ENCODE results near the gene HES6. TPM values are rescaled to one million over a fixed set of nuclear protein-coding genes. Genes with fewer than 3 reads are reported as not detected.

The HES6 gene
- polyA plus RNA-seq, 1 donor (not counting 4 experiments of a cell fraction or from before 2014, with no cell fraction given) = 0.80 TPM

GRCh38 chr2:238251986-238252385, 12.1 kb upstream of the HES6 start:
- Histone ChIP-seq H3K36me3 (ENCODE audit: control insufficient read depth in 2 of 2, extremely low read depth in 1 of 2, insufficient read depth in 2 of 2, low read length in 2 of 2) (peaks cover 8 to 19% of the 10 kb centered on the region in 2 experiments), H2AFZ (ENCODE audit: control insufficient read depth, low read length) (no peak overlapping the region), H3K9me1 (ENCODE audit: control insufficient read depth, extremely low read depth, insufficient read depth, low read length) (no peaks in the 10 kb centered on the region), H3K27ac (ENCODE audit: control insufficient read depth, insufficient read depth, low read length) (no peak overlapping the region), H4K20me1 (ENCODE audit: control insufficient read depth, extremely low read depth, insufficient read depth, low read length) (no peaks in the 10 kb centered on the region), H3K27me3 (ENCODE audit: control insufficient read depth, extremely low read depth, insufficient read depth, low read length) (no peaks in the 10 kb centered on the region), H3K9ac (ENCODE audit: control insufficient read depth, extremely low read depth, insufficient read depth, low read length) (no peak overlapping the region), H3K4me1 (ENCODE audit: control insufficient read depth, extremely low read depth, insufficient read depth, low read length) (no peaks in the 10 kb centered on the region), H3K9me3 (ENCODE audit: control insufficient read depth, low read depth, low read length) (no peaks in the 10 kb centered on the region), H3K79me2 (ENCODE audit: control insufficient read depth, insufficient read depth, low read length) (no peaks in the 10 kb centered on the region), H3K4me2 (ENCODE audit: control insufficient read depth, extremely low read depth, insufficient read depth, low read depth, low read length) (no peak overlapping the region), H3K4me3 (ENCODE audit: control insufficient read depth in 2 of 3, extremely low read depth in 1 of 3, insufficient read depth in 2 of 3, low read depth in 1 of 3, low read length in 3 of 3) (no peak overlapping the region)
- TF ChIP-seq CTCF (optimal IDR thresholded peaks at IDR 0.05 in 1 of 3, IDR thresholded peaks at IDR 0.05 in 1 of 3, conservative IDR thresholded peaks at IDR 0.05 in 1 of 3; ENCODE audit: extremely low read depth in 1 of 3, insufficient read depth in 2 of 3, low read length in 3 of 3) (no peak), EZH2 (IDR thresholded peaks at IDR 0.05; ENCODE audit: low read length) (no peak)
- dilution Hi-C loops (cut with MboI; ENCODE audit: extremely low pct_ligation_motif_present, low sequenced_read_pairs) = no loop called here
- no peak for DNase-seq (ENCODE audit: low read depth, low spot score)
- no peak for FAIRE-seq

- no peak for DNase-seq (ENCODE audit: low read depth, low spot score)
- FAIRE-seq = no peak
- TF ChIP-seq EZH2 (IDR thresholded peaks at IDR 0.05; ENCODE audit: low read length) (no peak), CTCF (optimal IDR thresholded peaks at IDR 0.05 in 1 of 3, IDR thresholded peaks at IDR 0.05 in 1 of 3, conservative IDR thresholded peaks at IDR 0.05 in 1 of 3; ENCODE audit: extremely low read depth in 1 of 3, insufficient read depth in 2 of 3, low read length in 3 of 3) (no peak)
- no peaks in the 10 kb centered on the region for H3K9me3 ChIP-seq (ENCODE audit: control insufficient read depth, low read depth, low read length)
- no peak overlapping the region for H3K4me2 ChIP-seq (ENCODE audit: control insufficient read depth, extremely low read depth, insufficient read depth, low read depth, low read length)
- H4K20me1 ChIP-seq (ENCODE audit: control insufficient read depth, extremely low read depth, insufficient read depth, low read length) = no peaks in the 10 kb centered on the region
- no peak overlapping the region for H2AFZ ChIP-seq (ENCODE audit: control insufficient read depth, low read length)
- peaks cover 8 to 16% of the 10 kb centered on the region in 2 experiments for H3K36me3 ChIP-seq (ENCODE audit: control insufficient read depth in 2 of 2, extremely low read depth in 1 of 2, insufficient read depth in 2 of 2, low read length in 2 of 2)
- H3K79me2 ChIP-seq (ENCODE audit: control insufficient read depth, insufficient read depth, low read length) = no peaks in the 10 kb centered on the region
- no peaks in the 10 kb centered on the region for H3K27me3 ChIP-seq (ENCODE audit: control insufficient read depth, extremely low read depth, insufficient read depth, low read length)
- dilution Hi-C loops (cut with MboI; ENCODE audit: extremely low pct_ligation_motif_present, low sequenced_read_pairs) = no loop called here
- no peak overlapping the region for H3K27ac ChIP-seq (ENCODE audit: control insufficient read depth, insufficient read depth, low read length)
- H3K4me1 ChIP-seq (ENCODE audit: control insufficient read depth, extremely low read depth, insufficient read depth, low read length) = no peaks in the 10 kb centered on the region
- H3K9me1 ChIP-seq (ENCODE audit: control insufficient read depth, extremely low read depth, insufficient read depth, low read length) = no peaks in the 10 kb centered on the region
- no peak overlapping the region for H3K4me3 ChIP-seq (ENCODE audit: control insufficient read depth in 2 of 3, extremely low read depth in 1 of 3, insufficient read depth in 2 of 3, low read depth in 1 of 3, low read length in 3 of 3)
- H3K9ac ChIP-seq (ENCODE audit: control insufficient read depth, extremely low read depth, insufficient read depth, low read length) = no peak overlapping the region
These were observed 11.5 kb upstream of the HES6 start for GRCh38 chr2:238251331-238251730.

Data from keratinocyte (primary cell).